Heart left ventricle (tissue), 16 donors: Measurements from ENCODE around the gene ATAD1. TPM values are rescaled to one million over a fixed set of nuclear protein-coding genes. Genes with fewer than 3 reads are reported as not detected.
"Not testable (repeated sequence)": the region's sequence is repeated elsewhere in the genome, so short reads cannot be mapped to it uniquely, and the experiment has no call there.

ENCODE experiments used
- ATAC-seq, 4 donors: fragments of 200-7000 bp; cut with Tn5 transposase; one replicate each; pipeline ENCODE4 v1.9.1; 2020 to 2022; ENCODE audit warnings: moderate library complexity in 4 of 4, mild to moderate bottlenecking in 3 of 4, moderate number of reproducible peaks in 1 of 4
- DNase-seq, 5 donors: peaks; one replicate each; pipeline ENCODE4 v3.0.0-alpha.2; 2020
- H3K27ac ChIP-seq, 12 donors: fragments of 200-600 bp; sonication (generic) in 4 of 12; one replicate each; pipeline versions ENCODE4 v1.5.0 to v1.8.0; 2016 to 2022; ENCODE audit warnings: mild to moderate bottlenecking in 2 of 12
- H3K27me3 ChIP-seq, 9 donors: fragments of 200-600 bp; sonication (generic) in 2 of 9; one replicate each; pipeline versions ENCODE4 v1.5.1 to v1.8.0; 2016 to 2022; ENCODE audit warnings: mild to moderate bottlenecking in 3 of 9
- H3K36me3 ChIP-seq, 9 donors: fragments of 200-600 bp; sonication (generic) in 2 of 9; one replicate each; pipeline versions ENCODE4 v1.5.0 to v1.8.0; 2018 to 2022; ENCODE audit warnings: mild to moderate bottlenecking in 2 of 9
- H3K4me1 ChIP-seq, 12 donors: fragments of 200-600 bp; sonication (generic) in 4 of 12; one replicate each; pipeline versions ENCODE4 v1.5.0 to v1.8.0; 2016 to 2022; ENCODE audit warnings: mild to moderate bottlenecking in 3 of 12
- H3K4me3 ChIP-seq, 12 donors: fragments of 200-600 bp; sonication (generic) in 4 of 12; one replicate each; pipeline versions ENCODE4 v1.5.0 to v1.8.0; 2017 to 2022; ENCODE audit warnings: mild to moderate bottlenecking in 9 of 12, moderate library complexity in 4 of 12
- H3K9me3 ChIP-seq, 12 donors: fragments of 200-600 bp; sonication (generic) in 4 of 12; one replicate each; pipeline versions ENCODE4 v1.5.0 to v1.8.0; 2016 to 2022; ENCODE audit warnings: mild to moderate bottlenecking in 1 of 12
- CTCF ChIP-seq, 12 donors: fragments of 200-600 bp; sonication (generic) in 4 of 12; IDR thresholded peaks; one replicate each; pipeline versions ENCODE4 v1.5.0 to v1.8.0; 2018 to 2022; ENCODE audit warnings: antibody characterized with exemption in 12 of 12, mild to moderate bottlenecking in 5 of 12
- POLR2A ChIP-seq, 2 donors: fragments of 450-650 bp; IDR thresholded peaks; one replicate each; pipeline ENCODE4 v1.6.1; 2017; ENCODE audit warnings: antibody characterized with exemption in 2 of 2, mild to moderate bottlenecking in 2 of 2, moderate library complexity in 2 of 2
- WGBS, 4 donors: extraction: QIAGEN DNeasy Blood & Tissue Kit in 2 of 4; methylation state at CpG; one replicate each; pipeline versions ENCODE4 v1.1.5 to v1.1.7; 2013 to 2018; 5-methylcytosine and 5-hydroxymethylcytosine counted together
- intact Hi-C, 10 donors: fragments of 100-400 bp; cut with DNase I; formaldehyde crosslinking; loops; one replicate each; pipeline versions ENCODE4 v1.11.1 to v1.14.2; 2022
- polyA plus RNA-seq, 2 donors: library from polyadenylated mRNA; stranded (reverse); fragments of 200-250 nt; gene quantifications; one replicate each; pipeline ENCODE4 v1.2.3, GENCODE V29; 2013
- total RNA-seq, 9 donors: library from RNA; depleted of rRNA in 2 of 9; stranded (reverse); fragments of >200 nt in 2 of 9; fragmentation: NEBNext Ultra II Directional in 3 of 9; extraction: Animal tissue kit (Norgen Biotek cat#: 25700) in 3 of 9; gene quantifications; one replicate each; pipeline versions ENCODE4 v1.1.0 to v1.2.4, GENCODE V29; 2016 to 2023
- donor health status: ischemic (EF 13 %, LVEDD 7.1; RV severe dilation, severe dysfunction).
- donor health status: healthy with polysubstance abuse.
- donor health status: DM: no; HTN: yes; CAD: no.
- donor health status: DM: no; HTN: no; CAD: no.
- donor health status: ischemic (EF 25% LVEDD 6.9; RV normal size, moderate dysfunction).
- donor health status: ischemic (EF 25% LVEDD 5.7; RV mildly dilated, moderate dysfunction).
- donor health status: healthy.
- donor health status: DM: yes; HTN: yes; CAD: no.
- donor health status: ischemic (EF 35%, LVEDD 5.7; RV mildly dilated, moderate dysfunction).
- donor health status: nonischemic (EF 11% LVEDD 7.7; RV severe dilation, severe dysfunction).
- donor health status: DM: yes; HTN: yes; CAD: no.
- donor health status: PGD.
- donor health status: ischemic (EF 29% LVEDD 5.4; RV normal size, mild dysfunction).
- donor health status: nonischemic (EF 23%, LVEDD 6.1; RV moderate dilation, normal function).

Gene ATAD1
- total and polyA plus RNA-seq, 11 donors, result 17.5 to 115 (median 80.8) TPM

GRCh38 chr10:87860156-87860795 is 42.2 kb upstream of the ATAD1 start:
- no peak for DNase-seq
- Histone ChIP-seq H3K9me3 (no peaks in the 10 kb centered on the region), H3K27ac (peak overlapping the region in 8 of 12 donors; percentile 14 to 99 (median 96)), H3K4me3 (no peak overlapping the region), H3K27me3 (no peaks in the 10 kb centered on the region), H3K4me1 (peaks cover 0 to 20% (median 14%) of the 10 kb centered on the region in 12 donors), H3K36me3 (no peaks in the 10 kb centered on the region)
- intact Hi-C loops, result loop anchor here (2.0 to 10.0 kb wide), 20 partner anchors 41 to 692 kb away; partner anchors contain the start of gene ATAD1 (in 1 of the 10)
- no peak for ATAC-seq
- 27 to 38% (median 34%) methylated on average over 3 of the region's 3 CpGs for WGBS, 4 donors
- TF ChIP-seq CTCF (IDR thresholded peaks at IDR 0.05), result peak; percentile 22 to 75 (median 49)
- TF ChIP-seq POLR2A (IDR thresholded peaks at IDR 0.05), result no peak

GRCh38 chr10:87855665-87856064 is 37.6 kb upstream of the ATAD1 start:
- H3K9me3 ChIP-seq, result not testable (repeated sequence)
- intact Hi-C loops, result loop anchor here in 2 of 10 donors (2.0 to 5.0 kb wide), 2 partner anchors 699 to 702 kb away; no protein-coding TSS in a partner anchor
- WGBS, 4 donors, result 87 to 95% (median 90%) methylated on average over 4 of the region's 4 CpGs

GRCh38 chr10:87855247-87855646 is 37.2 kb upstream of the ATAD1 start:
- H3K36me3 ChIP-seq, H3K27me3 ChIP-seq, DNase-seq, H3K4me3 ChIP-seq, H3K9me3 ChIP-seq, ATAC-seq, H3K27ac ChIP-seq: not testable (repeated sequence)
- peaks cover 0 to 10% (median under 1%) of the 10 kb centered on the region in 12 donors for H3K4me1 ChIP-seq
- intact Hi-C loops, result loop anchor here in 1 of 10 donors (5.0 kb wide), 1 partner anchor 702 kb away; no protein-coding TSS in a partner anchor
- WGBS, 4 donors, result 87 to 95% (median 94%) methylated on average over 5 of the region's 5 CpGs

More at GRCh38 chr10:87855665-87856064, 37.6 kb upstream of the ATAD1 start:
- ATAC-seq, H3K27ac ChIP-seq, DNase-seq, H3K4me3 ChIP-seq, H3K36me3 ChIP-seq, H3K27me3 ChIP-seq: not testable (repeated sequence)
- peaks cover 0 to 13% (median 3%) of the 10 kb centered on the region in 12 donors for H3K4me1 ChIP-seq

GRCh38 chr10:87852089-87852488 is 34.1 kb upstream of the ATAD1 start:
- no peak overlapping the region for H3K27ac ChIP-seq
- peaks cover 0 to 9% (median 0%) of the 10 kb centered on the region in 12 donors for H3K4me1 ChIP-seq
- TF ChIP-seq POLR2A (IDR thresholded peaks at IDR 0.05) (no peak), CTCF (IDR thresholded peaks at IDR 0.05) (no peak)
- H3K9me3 ChIP-seq, result no peaks in the 10 kb centered on the region
- no peak overlapping the region for H3K4me3 ChIP-seq
- DNase-seq (no peak), ATAC-seq (no peak)
- intact Hi-C loops, result loop anchor here in 6 of 10 donors (5.0 kb wide), 4 partner anchors 260 to 705 kb away; no protein-coding TSS in a partner anchor
- 84 to 98% (median 94%) methylated on average over 1 of the region's 1 CpG for WGBS, 4 donors
- H3K36me3 ChIP-seq, result no peaks in the 10 kb centered on the region
- no peaks in the 10 kb centered on the region for H3K27me3 ChIP-seq

- H3K36me3 ChIP-seq, result no peaks in the 10 kb centered on the region
- no peak overlapping the region for H3K27ac ChIP-seq
- intact Hi-C loops, result loop anchor here (1.0 to 5.0 kb wide), 6 partner anchors 262 to 707 kb away; no protein-coding TSS in a partner anchor
- peak in 4 of 5 donors; percentile 55 to 77 (median 62) for DNase-seq
- no peaks in the 10 kb centered on the region for H3K9me3 ChIP-seq
- H3K4me1 ChIP-seq, result peaks cover 0 to 9% (median 0%) of the 10 kb centered on the region in 12 donors
- TF ChIP-seq CTCF (IDR thresholded peaks at IDR 0.05), result peak; percentile 46 to 81 (median 72)
- no peak for TF ChIP-seq POLR2A (IDR thresholded peaks at IDR 0.05)
- WGBS, 4 donors, result 9 to 15% (median 14%) methylated on average over 5 of the region's 5 CpGs
- ATAC-seq, result peak in 3 of 4 donors; percentile 93 to 96 (median 94)
- no peak overlapping the region for H3K4me3 ChIP-seq
- no peaks in the 10 kb centered on the region for H3K27me3 ChIP-seq
These were observed 32.7 kb upstream of the ATAD1 start for GRCh38 chr10:87850742-87851205.
